ENCODE data around the gene ARHGEF35.
"Not testable (repeated sequence)": the region's sequence is repeated elsewhere in the genome, so short reads cannot be mapped to it uniquely, and the experiment has no call there.

The ARHGEF35 gene

DNA sequence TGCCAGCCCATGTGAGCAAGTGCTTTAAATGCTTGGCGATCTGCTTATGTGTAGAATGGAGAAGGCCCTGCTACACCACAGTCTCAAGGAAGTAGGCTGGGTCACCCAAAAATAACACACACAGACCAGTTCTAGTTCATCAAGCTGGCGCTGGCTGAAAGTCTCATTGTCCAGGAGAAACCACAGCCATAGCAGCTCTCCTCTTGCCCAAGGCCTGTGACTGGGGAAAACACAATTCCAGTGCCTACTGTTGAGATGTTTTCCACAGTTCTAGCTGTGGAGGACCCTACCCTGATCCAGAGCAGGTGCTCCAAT, 16.5 kb downstream of the ARHGEF35 start:
- DNase-seq (ENCODE audit: low spot score) = not testable (repeated sequence)

DNA sequence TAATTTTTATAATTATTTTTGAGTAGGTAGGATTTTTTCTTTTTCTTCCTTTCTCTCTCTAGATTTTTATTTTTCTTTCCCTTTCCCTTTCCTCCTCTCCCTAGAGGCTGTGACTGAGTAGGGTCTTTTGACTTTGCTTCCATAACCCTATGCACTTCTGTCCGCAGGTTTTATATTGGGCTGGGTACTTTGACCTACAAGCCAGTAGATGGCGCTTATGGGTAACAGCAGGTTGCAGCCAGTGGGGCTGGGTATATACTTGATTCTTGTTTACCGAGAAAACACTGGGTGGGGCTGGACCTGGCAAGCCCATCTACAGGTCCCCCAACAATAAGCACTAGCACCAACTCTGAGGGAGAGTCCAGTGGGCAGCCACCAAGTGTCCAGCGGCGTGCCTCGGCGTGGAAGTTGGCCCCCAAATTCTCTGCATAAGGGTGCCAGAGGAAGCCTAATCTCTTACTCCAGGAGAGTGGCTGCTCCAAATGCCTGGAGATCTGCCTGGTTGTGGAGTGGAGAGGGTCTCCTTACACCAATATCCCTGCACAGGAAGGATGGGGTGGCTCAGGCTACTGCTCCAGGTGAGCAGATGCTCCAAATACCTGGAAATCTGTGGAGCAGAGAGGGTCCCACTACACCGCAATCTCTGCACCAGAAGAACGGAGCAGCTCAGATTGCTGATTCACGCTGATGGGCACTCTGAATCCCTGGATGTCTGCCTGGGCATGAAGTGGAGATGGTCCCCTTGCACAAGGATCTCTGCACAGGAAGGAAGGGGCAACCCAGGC, 17.1 kb downstream of the ARHGEF35 start:
- DNase-seq (ENCODE audit: low spot score) = not testable (repeated sequence)

DNA sequence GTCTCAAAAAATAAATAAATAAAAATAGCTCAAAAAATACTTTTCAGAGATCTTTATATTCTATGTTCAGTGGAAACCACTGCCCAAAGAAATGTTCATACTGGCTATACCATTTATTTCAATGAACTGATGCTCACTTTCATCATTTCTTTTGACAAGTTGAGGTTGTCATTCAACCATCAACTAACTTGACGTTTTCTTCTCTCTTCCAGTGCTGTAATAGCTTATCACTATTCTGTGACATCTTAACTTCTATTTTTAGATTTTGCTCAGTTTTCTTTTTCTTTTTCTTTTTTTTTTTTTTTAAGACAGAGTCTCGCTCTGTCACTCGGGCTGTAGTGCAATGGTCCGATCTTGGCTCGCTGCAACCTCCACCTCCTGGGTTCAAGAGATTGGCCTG, 21.0 kb downstream of the ARHGEF35 start:
- no peak for DNase-seq (ENCODE audit: low spot score)

DNA sequence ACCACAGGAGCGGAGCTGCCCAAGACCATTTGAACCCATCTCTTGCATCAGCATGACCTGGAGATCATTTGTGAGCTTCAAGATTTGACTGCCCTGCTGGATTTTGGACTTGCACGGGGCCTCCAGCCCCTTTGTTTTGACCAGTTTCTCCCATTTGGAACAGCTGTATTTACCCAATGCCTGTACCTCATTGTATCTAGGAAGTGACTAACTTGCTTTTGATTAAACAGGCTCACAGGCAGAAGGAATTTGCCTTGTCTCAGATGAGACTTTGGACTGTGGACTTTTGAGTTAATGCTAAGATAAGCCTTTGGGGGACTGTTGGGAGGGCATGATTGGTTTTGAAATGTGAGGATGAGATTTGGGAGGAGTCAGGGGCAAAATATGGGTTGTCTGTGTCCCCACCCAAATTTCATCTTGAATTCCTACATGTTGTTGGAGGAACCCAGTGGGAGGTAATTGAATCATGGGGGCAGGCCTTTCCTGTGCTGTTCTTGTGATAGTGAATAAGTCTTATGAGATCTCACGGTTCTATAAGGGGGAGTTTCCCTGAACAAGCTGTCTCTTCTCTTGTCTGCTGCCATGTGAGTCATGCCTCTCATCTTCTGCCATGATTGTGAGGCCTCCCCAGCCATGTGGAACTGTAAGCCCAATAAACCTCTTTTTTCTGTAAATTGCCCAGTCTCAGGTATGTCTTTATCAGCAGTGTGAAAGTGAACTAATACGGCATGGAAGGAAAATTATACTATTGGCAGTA, 23.9 kb downstream of the ARHGEF35 start:
- DNase-seq (ENCODE audit: low spot score) = not testable (repeated sequence)

DNA sequence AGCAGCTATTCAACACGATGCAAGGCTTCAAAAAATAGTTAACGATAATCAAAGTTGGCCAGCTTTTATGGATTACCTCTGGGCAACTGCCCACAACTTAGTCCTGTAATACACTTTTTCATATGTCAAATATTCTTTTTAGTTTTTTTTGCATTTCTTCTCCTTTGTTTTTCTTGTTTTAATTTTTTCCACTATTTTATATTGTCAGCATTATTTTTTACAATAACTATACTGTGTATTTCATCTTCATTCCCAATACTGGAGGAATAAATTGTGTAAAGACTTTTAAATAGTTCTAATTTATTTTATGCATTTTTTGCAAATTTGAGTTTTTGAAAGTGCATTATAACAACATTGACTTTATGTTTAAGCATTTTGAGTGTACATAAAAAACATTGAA, 30.8 kb downstream of the ARHGEF35 start:
- DNase-seq (ENCODE audit: low spot score) = no peak

DNA sequence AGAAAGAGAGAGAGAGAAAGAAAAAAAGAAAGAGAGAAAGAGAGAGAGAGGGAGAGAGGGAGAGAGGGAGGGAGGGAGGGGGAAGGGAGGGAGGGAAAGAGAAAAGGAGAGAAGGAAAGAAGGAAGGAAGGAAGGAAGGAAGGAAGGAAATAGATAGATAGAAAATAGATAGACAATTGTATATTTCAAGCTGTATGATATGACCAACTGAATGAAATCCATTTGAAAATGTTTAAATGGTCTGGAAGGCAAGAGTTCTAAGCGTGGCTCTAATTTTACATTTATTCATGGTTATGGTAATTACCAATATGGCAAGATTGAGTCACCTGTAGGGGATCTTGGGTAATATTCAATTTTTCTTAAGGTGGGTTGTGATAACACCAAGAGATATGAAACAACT, 36.8 kb downstream of the ARHGEF35 start:
- DNase-seq (ENCODE audit: low spot score) = no peak

DNA sequence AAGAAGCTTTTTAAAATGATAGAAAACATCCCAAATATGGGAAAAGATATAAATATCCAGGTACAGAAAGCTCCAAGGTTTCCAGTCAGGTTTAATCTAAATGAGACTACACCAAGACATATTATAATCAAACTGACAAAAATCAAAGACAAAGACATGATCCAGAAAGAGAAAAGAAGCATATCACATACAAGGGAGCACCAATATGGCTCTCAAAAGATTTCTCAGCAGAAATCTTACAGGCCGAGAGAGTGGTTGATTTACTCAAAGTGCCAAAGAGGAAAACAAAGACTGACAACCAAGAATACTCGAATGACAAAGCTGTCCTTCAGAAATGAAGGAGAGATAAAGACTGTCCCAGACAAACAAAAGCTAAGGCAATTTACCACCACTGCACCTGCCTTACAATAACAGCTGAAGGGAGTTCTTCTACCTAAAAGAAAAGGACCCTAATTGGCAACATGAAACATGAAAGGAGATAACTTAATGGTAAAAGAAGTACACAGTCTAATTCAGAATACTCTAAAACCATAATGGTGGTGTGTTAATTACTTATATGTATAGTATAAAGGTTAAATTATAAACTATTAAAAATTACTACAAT, 47.3 kb downstream of the ARHGEF35 start:
- DNase-seq (ENCODE audit: low spot score) = no peak

DNA sequence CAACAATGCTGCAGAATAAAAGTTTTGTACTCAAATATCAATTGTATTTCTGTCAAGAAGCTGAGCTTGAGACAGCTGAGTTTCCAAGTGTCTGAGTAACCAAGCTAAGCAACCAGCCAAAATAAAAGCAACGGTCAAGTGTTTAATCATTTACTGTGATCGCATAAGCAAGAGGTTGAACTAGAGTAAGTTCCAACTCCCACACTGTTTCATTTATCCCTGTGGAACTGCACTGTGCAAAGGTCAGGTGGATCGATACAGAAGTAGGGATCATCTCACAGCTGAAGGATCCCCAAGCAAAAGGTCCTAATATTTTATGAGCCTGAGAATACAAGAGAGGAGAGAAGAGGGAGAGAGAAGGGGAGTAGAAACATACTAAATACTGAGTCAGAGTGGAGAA, 51.2 kb downstream of the ARHGEF35 start:
- DNase-seq (ENCODE audit: low spot score) = no peak

DNA sequence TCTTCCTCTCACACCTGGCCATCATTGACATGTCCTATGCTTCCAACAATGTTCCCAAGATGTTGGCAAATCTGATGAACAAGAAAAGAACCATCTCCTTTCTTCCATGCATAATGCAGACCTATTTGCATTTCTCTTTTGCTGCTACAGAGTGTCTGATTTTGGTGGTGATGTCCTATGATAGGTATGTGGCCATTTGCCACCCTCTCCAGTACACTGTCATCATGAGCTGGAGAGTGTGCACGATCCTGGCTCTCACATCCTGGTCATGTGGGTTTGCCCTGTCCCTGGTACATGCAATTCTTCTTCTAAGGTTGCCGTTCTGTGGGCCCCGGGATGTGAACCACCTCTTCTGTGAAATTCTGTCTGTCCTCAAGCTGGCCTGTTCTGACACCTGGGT, 53.4 kb downstream of the ARHGEF35 start:
- DNase-seq (ENCODE audit: low spot score) = no peak

DNA sequence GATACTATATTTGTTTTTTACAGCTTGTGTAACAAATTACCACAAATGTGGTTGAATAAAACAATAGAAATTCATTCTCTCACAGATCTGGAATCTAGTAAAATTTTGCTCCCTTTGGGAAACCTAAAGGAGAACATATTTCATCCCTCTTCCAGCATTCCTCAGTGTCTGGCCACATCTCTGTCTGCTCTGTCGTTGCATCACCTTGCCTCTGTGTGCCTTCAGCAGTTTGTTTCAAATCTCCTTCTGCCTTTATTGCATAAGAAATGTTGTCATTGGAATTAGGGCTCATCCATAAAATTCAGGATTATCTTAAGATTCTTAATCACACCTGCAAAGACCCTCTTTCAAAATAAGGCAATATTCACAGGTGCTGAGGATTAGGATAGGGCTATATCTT, 58.1 kb downstream of the ARHGEF35 start:
- no peak for DNase-seq (ENCODE audit: low spot score)
